GM10248 (cell line): ENCODE results near the gene IGFBPL1.
A peak's percentile ranks its signal among the peaks of the same experiment; 100 is the strongest.

ENCODE experiments used
- CTCF ChIA-PET: fragments of 300-600 bp; sonication (Branson Sonifier 250); formaldehyde crosslinking; extraction: SDS; loops from one replicate; lab custom pipeline; 2021; ENCODE audit warnings: antibody characterized with exemption; lab: Yijun Ruan, JAX
- POLR2A ChIA-PET: fragments of 350-650 bp; sonication (Branson Sonifier 250); formaldehyde crosslinking; extraction: SDS; loops from one replicate; lab custom pipeline; 2020; ENCODE audit warnings: antibody characterized with exemption; lab: Yijun Ruan, JAX
- DNase-seq: peaks from one replicate; pipeline ENCODE4 v3.0.0; 2012; ENCODE audit errors: extremely low spot score
- CTCF ChIP-seq: IDR thresholded peaks from 2 replicates; pipeline ENCODE4 v1.5.1; 2012; ENCODE audit warnings: mild to moderate bottlenecking, low read depth; ENCODE audit errors: extremely low read depth, missing control alignments, control extremely low read depth

The IGFBPL1 gene

GRCh38 chr9:38434853-38435252 is 10.6 kb upstream of the IGFBPL1 start:
- DNase-seq = no peak
- ChIA-PET POLR2A (no interaction called here), CTCF (interaction anchor here (1.0 to 3.7 kb wide), 2 partner anchors 18 to 35 kb away, joined by 3 to 17 read pairs; no protein-coding TSS in a partner anchor)
- no peak for TF ChIP-seq CTCF

GRCh38 chr9:38434365-38434764 is 10.1 kb upstream of the IGFBPL1 start:
- TF ChIP-seq CTCF = no peak
- ChIA-PET CTCF (interaction anchor here (1.0 to 4.8 kb wide), 7 partner anchors 10 to 521 kb away, joined by 3 to 38 read pairs (median 5); no protein-coding TSS in a partner anchor), POLR2A (no interaction called here)
- DNase-seq = no peak

- peak; percentile 59 for TF ChIP-seq CTCF
- ChIA-PET CTCF (interaction anchor here (0.7 to 4.8 kb wide), 17 partner anchors 8 to 528 kb away, joined by 3 to 38 read pairs (median 4); partner anchors contain the start of gene ALDH1B1), POLR2A (no interaction called here)
- DNase-seq = no peak
These were observed 8.8 kb upstream of the IGFBPL1 start for GRCh38 chr9:38432922-38433510.

- ChIA-PET POLR2A (no interaction called here), CTCF (interaction anchor here (0.9 to 4.8 kb wide), 7 partner anchors 13 to 683 kb away, joined by 3 to 38 read pairs (median 7); no protein-coding TSS in a partner anchor)
- no peak for DNase-seq
- TF ChIP-seq CTCF = no peak
These were observed 6.9 kb upstream of the IGFBPL1 start for GRCh38 chr9:38431116-38431515.

GRCh38 chr9:38428062-38428461 is 3.8 kb upstream of the IGFBPL1 start:
- ChIA-PET CTCF (interaction anchor here (0.7 to 2.6 kb wide), 5 partner anchors 9 to 23 kb away, joined by 3 to 14 read pairs (median 4); no protein-coding TSS in a partner anchor), POLR2A (no interaction called here)
- no peak for TF ChIP-seq CTCF
- no peak for DNase-seq

- CTCF ChIA-PET = no interaction called here
These were observed 664 bp upstream of the IGFBPL1 start for GRCh38 chr9:38424918-38425317.

More at GRCh38 chr9:38424918-38425317, 664 bp upstream of the IGFBPL1 start:
- DNase-seq = no peak
- no peak for TF ChIP-seq CTCF
- POLR2A ChIA-PET = no interaction called here
